GM23248 (cell line): ENCODE data around the gene TAL2.

ENCODE experiments used
- EZH2 ChIP-seq: fragments of 200-600 bp; sonication (generic); IDR thresholded peaks from 2 replicates; pipeline ENCODE4 v1.6.1; 2018; ENCODE audit warnings: antibody characterized with exemption, mild to moderate bottlenecking; ENCODE audit not compliant: insufficient read depth, poor library complexity, severe bottlenecking
- EZH2phosphoT487 ChIP-seq: fragments of 200-600 bp; sonication (generic); IDR thresholded peaks from 2 replicates; pipeline ENCODE4 v1.6.1; 2018; ENCODE audit warnings: antibody characterized with exemption, moderate library complexity, mild to moderate bottlenecking, low read depth; ENCODE audit not compliant: insufficient read depth

GRCh38 chr9:105711867-105712266 lies 49.6 kb downstream of the TAL2 start:
- no peak for TF ChIP-seq EZH2
- TF ChIP-seq EZH2phosphoT487: no peak
